PC-3 (cell line): ENCODE results near the gene TNFAIP8.

ENCODE experiments used
- EZH2 ChIP-seq: fragments of 300-600 bp; sonication (generic); IDR thresholded peaks from one replicate; pipeline ENCODE4 v1.6.1; 2017; ENCODE audit warnings: antibody characterized with exemption, mild to moderate bottlenecking, low read length; ENCODE audit not compliant: unreplicated experiment
- EZH2phosphoT487 ChIP-seq: fragments of 300-600 bp; sonication (generic); IDR thresholded peaks from 2 replicates; pipeline ENCODE4 v1.6.1; 2018; ENCODE audit warnings: mild to moderate bottlenecking, antibody characterized with exemption, low read length, borderline replicate concordance
- TF ChIP-seq, protein P1 (sequence below): fragments of 300-600 bp; sonication (generic); conservative IDR thresholded peaks from 2 replicates; pipeline ENCODE4 v1.5.1; 2017; ENCODE audit warnings: antibody characterized with exemption, low read depth, mild to moderate bottlenecking, low read length

DNA sequence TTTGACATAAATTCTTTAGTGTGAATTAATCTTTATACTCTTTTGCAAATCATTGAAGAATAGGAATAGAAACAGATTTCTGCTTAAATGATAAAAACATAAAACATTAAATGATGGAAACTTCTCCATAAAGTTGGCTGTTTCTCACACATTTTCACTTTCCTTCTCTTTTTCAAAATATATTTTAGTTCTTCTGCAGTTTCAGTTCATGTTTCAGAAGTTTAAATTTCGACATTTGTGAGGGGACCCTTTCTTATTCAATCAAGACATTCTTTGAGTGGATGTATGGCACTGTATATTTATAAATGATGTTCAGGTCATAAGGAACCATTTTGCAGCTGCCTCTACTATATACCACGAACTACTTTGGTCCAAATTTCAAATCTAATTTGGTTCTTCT lies 34.6 kb downstream of the TNFAIP8 start:
- TF ChIP-seq, protein P1, sequence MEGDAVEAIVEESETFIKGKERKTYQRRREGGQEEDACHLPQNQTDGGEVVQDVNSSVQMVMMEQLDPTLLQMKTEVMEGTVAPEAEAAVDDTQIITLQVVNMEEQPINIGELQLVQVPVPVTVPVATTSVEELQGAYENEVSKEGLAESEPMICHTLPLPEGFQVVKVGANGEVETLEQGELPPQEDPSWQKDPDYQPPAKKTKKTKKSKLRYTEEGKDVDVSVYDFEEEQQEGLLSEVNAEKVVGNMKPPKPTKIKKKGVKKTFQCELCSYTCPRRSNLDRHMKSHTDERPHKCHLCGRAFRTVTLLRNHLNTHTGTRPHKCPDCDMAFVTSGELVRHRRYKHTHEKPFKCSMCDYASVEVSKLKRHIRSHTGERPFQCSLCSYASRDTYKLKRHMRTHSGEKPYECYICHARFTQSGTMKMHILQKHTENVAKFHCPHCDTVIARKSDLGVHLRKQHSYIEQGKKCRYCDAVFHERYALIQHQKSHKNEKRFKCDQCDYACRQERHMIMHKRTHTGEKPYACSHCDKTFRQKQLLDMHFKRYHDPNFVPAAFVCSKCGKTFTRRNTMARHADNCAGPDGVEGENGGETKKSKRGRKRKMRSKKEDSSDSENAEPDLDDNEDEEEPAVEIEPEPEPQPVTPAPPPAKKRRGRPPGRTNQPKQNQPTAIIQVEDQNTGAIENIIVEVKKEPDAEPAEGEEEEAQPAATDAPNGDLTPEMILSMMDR = no peak
- TF ChIP-seq EZH2 (no peak), EZH2phosphoT487 (no peak)
